Fibroblast of lung (primary cell): ENCODE results near the gene GNPTG.

Experiments used
- EZH2 ChIP-seq: IDR thresholded peaks from 2 replicates; pipeline ENCODE4 v1.5.1; 2012; ENCODE audit warnings: low read length, control low read depth, mild to moderate bottlenecking; ENCODE audit errors: missing control alignments
- TF ChIP-seq, protein P1 (sequence below), 2 donors: IDR thresholded peaks in 1 of 2; conservative IDR thresholded peaks in 1 of 2; 1 replicate in 1 of 2; 2 replicates in 1 of 2; pipeline ENCODE4 v1.5.1; 2011 to 2012; ENCODE audit warnings: low read length in 2 of 2, control low read depth in 1 of 2, inconsistent platforms in 1 of 2, low read depth in 1 of 2, mild to moderate bottlenecking in 1 of 2

DNA sequence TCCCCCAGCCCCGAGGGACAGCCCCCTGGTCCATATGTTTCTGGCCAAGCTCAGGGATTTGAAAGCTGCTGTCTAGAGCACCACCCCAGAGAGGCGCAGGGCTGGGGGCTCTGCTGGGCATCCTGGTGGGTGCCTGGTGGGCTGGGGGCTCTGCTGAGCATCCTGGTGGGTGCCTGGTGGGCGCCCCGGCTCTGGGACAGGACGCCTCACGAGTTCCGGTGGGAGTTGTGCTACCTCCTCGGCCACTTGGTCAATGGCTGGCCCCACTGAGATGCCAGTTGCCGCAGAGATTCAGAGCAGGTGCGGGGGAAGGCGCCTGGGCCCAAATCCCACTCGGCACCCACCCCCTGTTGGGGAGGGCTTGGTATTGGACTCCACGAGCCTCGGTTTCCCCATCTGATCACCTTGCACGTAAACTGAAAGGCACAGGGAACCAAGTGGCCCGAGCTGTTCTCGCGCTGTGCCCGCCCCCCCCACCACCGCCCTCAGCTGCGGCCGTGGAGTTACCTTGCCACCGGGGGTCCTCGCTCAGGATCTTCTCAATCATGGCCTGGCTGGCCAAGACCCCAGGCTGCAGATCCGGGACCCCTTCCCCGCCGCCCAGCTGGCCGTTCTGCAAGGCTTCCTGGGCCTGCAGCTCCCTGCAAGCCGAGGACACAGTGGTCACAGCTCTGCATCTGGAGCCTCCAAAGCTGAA is 49.5 kb downstream of the GNPTG start:
- TF ChIP-seq, protein P1, sequence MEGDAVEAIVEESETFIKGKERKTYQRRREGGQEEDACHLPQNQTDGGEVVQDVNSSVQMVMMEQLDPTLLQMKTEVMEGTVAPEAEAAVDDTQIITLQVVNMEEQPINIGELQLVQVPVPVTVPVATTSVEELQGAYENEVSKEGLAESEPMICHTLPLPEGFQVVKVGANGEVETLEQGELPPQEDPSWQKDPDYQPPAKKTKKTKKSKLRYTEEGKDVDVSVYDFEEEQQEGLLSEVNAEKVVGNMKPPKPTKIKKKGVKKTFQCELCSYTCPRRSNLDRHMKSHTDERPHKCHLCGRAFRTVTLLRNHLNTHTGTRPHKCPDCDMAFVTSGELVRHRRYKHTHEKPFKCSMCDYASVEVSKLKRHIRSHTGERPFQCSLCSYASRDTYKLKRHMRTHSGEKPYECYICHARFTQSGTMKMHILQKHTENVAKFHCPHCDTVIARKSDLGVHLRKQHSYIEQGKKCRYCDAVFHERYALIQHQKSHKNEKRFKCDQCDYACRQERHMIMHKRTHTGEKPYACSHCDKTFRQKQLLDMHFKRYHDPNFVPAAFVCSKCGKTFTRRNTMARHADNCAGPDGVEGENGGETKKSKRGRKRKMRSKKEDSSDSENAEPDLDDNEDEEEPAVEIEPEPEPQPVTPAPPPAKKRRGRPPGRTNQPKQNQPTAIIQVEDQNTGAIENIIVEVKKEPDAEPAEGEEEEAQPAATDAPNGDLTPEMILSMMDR (conservative IDR thresholded peaks at IDR 0.05 in 1 of 2, IDR thresholded peaks at IDR 0.05 in 1 of 2; ENCODE audit: low read depth in 1 of 2, low read length in 2 of 2) = no peak
- TF ChIP-seq EZH2 = no peak
